EL (cell line): ENCODE data around the gene WBP2.
"Not testable (repeated sequence)": the region's sequence is repeated elsewhere in the genome, so short reads cannot be mapped to it uniquely, and the experiment has no call there.

Source experiments
- DNase-seq: peaks from one replicate; pipeline ENCODE4 v3.0.0-alpha.2; 2016

Gene WBP2

GRCh38 chr17:75888484-75888883, 33.3 kb upstream of the WBP2 start:
- no peak for DNase-seq

GRCh38 chr17:75885860-75886259, 30.7 kb upstream of the WBP2 start:
- DNase-seq, result not testable (repeated sequence)

DNA sequence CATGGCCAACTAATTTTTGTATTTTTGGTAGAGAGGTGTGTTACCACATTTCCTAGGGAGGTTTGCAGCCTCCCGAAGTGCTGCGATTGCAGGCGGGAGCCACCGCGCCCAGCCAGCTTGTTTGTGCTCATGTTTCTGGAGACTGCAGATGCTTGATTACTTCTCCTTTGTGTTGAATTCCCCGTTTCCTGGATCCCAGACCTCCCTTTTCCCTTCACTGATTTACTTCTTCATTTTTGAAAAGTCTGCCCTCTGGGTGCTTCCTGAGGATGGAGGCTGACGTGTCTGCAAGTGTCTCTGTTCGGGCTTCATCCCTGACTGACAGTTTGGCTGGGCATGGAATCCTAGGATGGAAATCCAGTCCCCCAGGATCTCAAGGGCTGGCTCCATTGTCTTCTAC, 30.3 kb upstream of the WBP2 start:
- no peak for DNase-seq

DNA sequence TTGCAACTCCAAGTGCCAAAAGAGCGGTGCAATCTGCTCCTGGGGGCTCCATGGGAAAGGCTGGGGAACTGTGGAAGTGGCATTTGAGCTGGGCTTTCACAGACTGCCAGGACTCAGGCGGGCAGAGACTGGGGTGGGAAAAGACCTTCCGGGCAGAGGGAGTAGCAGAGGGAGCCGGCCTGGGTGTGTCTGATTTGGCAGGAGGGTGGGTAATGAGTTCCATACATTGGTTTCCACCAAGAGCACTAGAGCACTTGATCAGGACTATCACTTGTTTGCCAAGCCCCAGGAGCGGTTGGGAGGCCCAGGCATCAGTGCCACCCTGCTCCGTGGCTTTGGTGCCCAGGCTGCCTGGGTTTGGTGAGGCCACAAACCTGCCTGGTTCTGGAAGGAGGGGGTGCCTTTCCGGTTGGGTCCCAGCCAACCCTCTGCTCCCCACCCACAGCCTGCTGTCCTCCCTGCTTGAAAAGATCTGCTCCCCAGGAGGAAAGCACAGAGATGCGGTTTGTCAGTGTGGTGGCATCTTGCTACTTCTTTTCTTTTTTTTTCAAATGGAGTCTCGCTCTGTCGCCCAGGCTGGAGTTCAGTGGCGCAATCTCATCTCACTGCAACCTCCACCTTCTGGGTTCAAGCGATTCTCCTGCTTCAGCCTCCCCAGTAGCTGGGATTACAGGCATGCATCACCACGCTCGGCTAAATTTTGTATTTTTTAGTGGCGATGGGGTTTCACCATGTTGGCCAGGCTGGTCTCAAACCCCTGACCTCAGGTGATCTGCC, 26.7 kb upstream of the WBP2 start:
- DNase-seq, result no peak

DNA sequence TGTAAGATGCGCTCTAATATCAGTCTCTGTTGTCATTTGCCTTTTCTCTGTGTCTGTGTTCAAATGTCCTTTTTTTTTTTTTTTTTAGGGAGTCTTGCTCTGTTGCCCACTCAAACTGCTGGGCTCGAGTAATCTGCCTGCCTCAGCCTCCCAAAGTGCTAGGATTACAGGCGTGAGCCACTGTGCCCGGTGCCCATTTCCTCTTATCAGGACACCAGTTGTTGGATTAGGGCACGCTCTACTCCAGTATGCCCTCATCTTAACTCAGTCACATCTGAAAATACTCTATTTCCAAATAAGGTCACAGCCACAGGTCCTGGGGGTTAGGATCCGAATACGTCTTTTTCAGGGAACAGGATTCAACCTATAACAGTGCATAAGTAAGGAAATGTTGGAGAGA, 25.1 kb upstream of the WBP2 start:
- no peak for DNase-seq

DNA sequence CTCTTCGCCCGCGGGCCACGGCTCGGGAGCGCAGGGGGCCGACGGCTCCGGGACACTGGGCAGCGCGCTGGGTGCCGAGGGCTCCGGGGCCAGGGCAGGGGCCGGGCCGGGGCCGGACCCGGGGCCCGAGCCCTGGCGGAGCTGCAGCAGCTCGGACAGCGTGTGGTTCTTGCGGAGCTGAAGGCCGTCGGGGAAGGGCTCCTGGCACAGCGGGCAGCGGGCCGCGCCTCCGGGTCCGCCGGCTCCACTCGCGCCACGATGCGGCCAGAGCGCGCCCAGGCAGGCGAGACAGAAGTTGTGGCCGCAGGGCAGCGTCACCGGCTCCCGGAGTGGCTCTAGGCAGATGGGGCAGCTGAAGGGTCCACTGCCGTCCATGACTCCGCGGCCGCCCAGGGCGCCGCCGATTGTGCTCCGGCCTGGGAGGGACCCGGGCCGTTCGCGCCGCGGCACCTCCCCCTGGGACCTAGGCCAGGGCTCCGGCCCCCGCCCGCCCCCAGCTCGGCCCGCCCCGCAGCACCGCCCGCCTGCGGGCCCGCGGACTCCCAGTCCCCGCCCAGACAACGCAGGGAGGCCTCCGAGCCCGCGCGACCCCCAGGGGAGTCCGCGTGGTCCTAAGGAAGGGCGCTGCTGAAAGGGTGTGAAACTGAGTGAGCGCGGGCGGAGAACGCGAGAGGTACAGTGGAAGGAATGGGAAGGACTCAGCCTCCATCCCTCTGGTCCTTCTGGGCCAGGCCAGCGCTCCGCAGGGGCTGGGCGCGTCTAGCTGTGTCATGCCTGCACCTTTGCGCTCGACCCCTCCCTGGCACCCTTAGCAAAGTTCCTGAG, 23.3 kb upstream of the WBP2 start, which contains the start of gene TRIM47:
TRIM47 (minus strand) TSS at position 408 of the 825 bp plus-strand sequence; CDS start at position 375, 33 bp downstream.
- DNase-seq, result peak; percentile 56

DNA sequence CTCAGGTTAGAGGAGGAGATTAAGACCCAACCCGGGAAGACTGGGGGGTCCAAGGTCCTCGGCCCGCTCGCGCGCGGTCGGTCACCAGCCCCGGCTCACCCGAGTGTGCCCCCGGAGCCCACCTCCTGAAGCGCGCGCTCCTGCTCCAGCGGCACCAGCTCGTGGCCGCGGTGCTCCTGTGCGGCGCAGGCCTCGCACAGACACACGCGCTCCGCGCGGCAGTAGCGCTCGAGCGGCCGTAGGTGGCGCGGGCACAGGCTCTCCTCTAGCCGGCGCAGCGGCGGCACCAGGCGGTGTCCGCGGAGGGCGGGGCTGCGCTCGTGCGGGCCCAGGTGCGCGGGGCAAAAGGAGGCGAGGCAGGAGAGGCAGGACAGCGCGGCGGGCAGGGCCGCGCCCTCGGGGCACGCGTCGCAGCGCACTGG, 22.6 kb upstream of the WBP2 start:
- DNase-seq, result peak; percentile 76

GRCh38 chr17:75876938-75877751, 22.0 kb upstream of the WBP2 start:
- peak; percentile 97 for DNase-seq

- no peak for DNase-seq
These were observed 21.2 kb upstream of the WBP2 start for GRCh38 chr17:75876190-75876937.

DNA sequence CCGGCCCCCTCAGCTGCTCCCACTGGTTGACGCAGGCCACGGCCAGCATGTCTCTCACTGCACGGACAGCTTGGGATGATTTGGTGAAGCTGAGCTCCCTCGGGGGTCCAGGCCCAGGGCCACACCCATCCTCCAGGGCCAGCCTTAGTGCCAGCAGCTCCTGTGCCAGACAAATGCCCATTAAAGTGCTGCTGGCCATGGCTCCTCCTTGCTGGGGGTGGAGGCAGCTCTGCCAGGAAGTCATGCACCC, 20.7 kb upstream of the WBP2 start:
- DNase-seq, result no peak

DNA sequence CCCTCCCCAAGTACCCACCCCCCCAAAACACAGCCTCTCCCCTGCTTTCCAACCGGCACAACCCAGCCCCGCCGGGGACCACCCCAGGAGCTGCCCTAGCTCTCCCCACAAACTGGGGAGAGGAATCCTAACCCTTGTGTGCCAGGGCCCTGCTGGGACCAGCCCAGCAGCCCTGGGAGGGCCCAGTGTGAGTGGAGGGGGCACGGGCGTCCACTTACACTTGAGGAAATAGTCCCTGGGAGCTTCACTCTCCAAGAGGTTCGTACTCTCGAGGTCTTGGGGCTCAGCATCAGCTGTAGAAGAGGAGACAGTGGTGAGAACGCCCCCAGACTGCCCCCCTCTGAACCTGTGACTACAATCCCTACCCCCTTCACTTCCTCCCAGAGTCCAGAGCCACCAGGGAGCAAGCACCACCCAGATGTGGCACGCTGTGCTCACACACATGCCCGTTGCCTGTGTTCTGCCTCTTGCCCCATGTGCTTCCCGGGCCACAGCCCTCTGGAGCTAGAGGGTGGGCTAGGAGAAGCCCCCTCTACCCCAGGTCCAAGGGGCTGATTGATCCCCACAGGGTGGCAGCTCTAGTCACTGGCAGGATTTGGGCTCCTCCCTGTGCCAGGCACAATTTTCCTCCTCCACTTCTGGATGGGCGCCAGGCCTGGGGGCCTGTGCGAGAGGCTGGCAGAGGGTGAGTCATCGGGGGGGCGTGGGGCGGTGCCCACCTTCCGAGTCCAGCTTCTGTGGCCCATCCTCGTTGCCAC, 20.2 kb upstream of the WBP2 start:
- no peak for DNase-seq

GRCh38 chr17:75874323-75875181, 19.4 kb upstream of the WBP2 start:
- DNase-seq, result no peak

DNA sequence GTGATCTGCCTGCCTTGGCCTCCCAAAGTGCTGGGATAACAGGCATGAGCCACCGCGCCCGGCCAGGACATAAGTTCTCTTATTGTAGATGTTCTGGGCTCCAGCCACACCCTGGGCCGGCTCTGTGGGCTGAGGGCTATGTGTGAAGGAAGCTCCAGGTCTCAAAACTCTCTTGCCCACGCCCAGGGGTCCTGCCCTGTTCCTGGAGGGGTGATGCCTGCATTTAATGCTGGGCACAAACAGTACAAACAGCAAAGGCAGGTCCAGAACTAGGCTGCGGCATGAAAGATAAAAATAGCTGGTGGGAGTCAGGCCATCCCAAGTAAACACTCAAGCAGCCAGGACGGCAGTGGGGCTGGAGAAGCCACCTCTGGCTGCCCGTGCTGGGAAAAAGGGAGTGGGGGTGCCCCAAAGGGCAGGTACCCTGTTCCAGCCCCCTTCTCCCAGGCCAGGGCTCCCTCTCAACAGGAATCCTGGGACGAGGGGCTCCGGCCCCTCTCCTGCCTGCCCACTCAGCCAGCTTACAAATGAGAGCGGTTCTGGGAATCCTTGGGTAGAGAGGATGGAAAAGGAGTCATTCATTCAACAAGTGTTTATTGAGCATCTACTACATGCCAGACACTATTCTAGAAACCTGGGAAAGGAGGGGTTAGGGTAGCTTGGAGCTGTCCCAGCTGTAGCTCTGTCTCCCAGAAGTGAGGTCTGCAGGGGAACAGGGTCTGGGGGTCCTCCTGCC, 18.6 kb upstream of the WBP2 start:
- no peak for DNase-seq

DNA sequence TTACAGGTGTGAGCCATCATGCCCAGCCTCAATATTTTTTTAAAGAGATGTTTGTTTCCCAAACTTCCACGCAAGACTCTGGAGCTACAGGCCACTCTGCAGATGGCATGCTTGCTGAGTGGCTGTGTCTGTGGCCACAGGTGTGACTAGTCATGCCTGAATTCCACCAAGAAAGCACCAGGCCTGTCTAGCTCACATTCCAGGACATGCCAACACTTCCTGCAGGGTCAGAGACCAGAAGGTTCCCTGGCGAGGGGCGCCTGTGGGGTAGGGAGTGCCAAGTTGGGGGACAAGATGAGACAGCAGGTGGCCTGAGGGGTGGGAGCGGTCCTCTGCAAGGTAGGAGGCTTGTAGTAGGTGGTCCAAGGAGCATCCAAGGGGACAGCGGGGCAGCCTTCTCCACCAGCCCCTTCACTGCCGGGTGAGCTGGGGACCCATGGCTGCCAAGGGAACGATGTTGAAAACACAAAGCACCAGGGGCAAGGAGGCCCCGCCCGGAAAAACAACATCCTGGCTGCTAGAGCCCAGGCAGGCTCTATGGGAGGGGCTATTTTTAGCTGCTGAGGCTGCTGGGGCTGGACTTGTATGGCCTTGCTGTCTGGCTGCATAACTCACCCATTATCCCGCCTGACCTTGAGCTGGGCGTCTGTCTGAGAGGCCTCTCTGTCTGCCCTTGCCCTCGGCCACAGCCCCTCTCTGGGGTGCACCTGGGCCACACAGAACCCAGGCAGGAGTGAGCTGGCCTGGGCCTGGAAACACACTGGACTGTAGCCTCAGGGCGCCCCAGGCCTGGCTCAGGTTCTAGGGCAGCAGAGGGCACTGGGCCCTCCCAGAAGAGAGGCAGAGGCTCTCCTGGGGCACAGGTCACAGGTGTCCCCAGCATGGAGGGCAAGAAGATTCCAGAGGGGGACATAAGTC, 17.6 kb upstream of the WBP2 start:
- DNase-seq, result peak; percentile 75

GRCh38 chr17:75870228-75870627, 15.1 kb upstream of the WBP2 start:
- DNase-seq, result not testable (repeated sequence)

DNA sequence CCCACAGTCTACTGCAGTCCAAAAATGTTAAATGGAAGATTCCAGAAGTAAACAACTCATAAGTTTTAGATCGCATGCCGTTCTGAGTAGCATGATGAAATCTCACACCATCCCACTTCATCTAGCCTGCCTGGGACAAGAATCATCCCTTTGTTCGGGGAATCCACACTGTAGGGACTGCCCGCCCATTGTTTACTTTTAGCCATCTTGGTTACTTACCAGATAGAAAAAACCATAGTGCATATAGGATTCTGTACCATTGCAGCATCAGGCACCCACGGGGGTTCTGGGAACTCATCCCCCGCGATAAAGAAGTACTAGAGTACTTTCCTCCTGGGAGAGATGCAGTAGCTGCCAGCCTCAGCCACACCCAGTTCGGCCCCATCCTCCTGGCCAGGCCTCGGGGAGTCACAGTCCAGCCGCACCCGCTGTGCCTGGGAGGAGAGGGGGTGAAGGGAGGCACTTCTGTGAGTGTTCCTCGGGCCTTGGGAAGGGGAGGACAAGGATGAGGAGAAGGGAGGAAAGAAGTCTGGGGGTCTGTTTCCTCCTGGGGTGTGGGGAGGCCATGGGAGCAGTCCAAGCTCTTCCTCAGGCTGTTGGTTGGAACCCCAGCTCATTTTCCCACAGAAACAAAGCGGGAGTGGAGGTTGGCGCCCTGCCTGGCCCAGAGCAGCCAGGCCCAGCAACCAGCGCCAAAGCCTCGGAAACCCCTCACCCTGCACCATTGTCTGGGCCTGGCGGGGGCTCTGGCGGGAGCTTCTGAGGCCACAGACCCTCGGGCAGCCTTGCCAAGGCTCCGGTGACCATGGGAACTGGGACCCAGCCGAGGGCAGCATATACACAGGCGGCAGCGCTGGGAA, 14.4 kb upstream of the WBP2 start:
- no peak for DNase-seq

DNA sequence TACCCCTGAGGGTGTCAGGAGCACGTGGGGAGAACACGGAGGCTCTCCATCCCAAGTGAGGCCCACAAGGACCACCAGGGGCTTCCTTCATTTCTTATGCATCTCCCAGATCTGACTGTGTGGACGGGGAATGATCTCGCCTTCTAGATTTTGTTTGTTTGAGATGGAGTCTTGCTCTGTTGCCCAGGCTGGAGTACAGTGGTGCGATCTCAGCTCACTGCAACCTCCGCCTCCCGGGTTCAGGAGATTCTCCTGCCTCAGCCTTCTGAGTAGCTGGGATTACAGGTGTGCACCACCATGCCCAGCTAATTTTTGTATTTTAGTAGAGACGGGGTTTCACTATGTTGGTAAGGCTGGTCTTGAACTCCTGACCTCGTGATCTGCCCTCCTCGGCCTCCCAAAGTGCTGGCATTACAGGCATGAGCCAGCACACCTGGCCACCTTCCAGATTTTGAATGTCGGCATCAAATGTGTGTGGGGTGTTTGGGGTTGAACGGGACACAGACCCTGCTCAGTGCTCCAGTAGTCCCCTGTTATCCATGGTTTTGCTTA, 13.7 kb upstream of the WBP2 start:
- DNase-seq, result not testable (repeated sequence)
